Measurements from ENCODE around the gene CLNS1A.
"Not testable (repeated sequence)": the region's sequence is repeated elsewhere in the genome, so short reads cannot be mapped to it uniquely, and the experiment has no call there.

The CLNS1A gene

GRCh38 chr11:77654770-77655434, 17.3 kb upstream of the CLNS1A start:
- Histone ChIP-seq H3K27ac (ENCODE audit: low read depth, low read length) (no peak overlapping the region), H3K4me1 (ENCODE audit: insufficient read depth, low read length) (no peaks in the 10 kb centered on the region), H3K27me3 (ENCODE audit: control insufficient read depth in 1 of 2, insufficient read depth in 2 of 2, low read length in 2 of 2) (no peaks in the 10 kb centered on the region), H3K36me3 (ENCODE audit: insufficient read depth, low read length) (no peaks in the 10 kb centered on the region), H3K4me3 (ENCODE audit: low read depth in 1 of 2, low read length in 2 of 2) (no peak overlapping the region), H3K9ac (ENCODE audit: low read length) (no peak overlapping the region), H3K9me3 (ENCODE audit: low read length) (no peaks in the 10 kb centered on the region)

- Histone ChIP-seq H3K4me3 (ENCODE audit: low read depth in 1 of 2, low read length in 2 of 2) (no peak overlapping the region), H3K36me3 (ENCODE audit: insufficient read depth, low read length) (no peaks in the 10 kb centered on the region), H3K9me3 (ENCODE audit: low read length) (no peaks in the 10 kb centered on the region), H3K27me3 (ENCODE audit: control insufficient read depth in 1 of 2, insufficient read depth in 2 of 2, low read length in 2 of 2) (no peaks in the 10 kb centered on the region), H3K9ac (ENCODE audit: low read length) (no peak overlapping the region), H3K27ac (ENCODE audit: low read depth, low read length) (no peak overlapping the region), H3K4me1 (ENCODE audit: insufficient read depth, low read length) (no peaks in the 10 kb centered on the region)
Measured at GRCh38 chr11:77650123-77650522, 12.5 kb upstream of the CLNS1A start.

- Histone ChIP-seq H3K27ac (ENCODE audit: low read depth, low read length) (no peak overlapping the region), H3K27me3 (ENCODE audit: control insufficient read depth in 1 of 2, insufficient read depth in 2 of 2, low read length in 2 of 2) (no peaks in the 10 kb centered on the region), H3K9ac (ENCODE audit: low read length) (no peak overlapping the region), H3K4me3 (ENCODE audit: low read depth in 1 of 2, low read length in 2 of 2) (no peak overlapping the region), H3K36me3 (ENCODE audit: insufficient read depth, low read length) (no peaks in the 10 kb centered on the region), H3K9me3 (ENCODE audit: low read length) (no peaks in the 10 kb centered on the region), H3K4me1 (ENCODE audit: insufficient read depth, low read length) (no peaks in the 10 kb centered on the region)
Measured at GRCh38 chr11:77647654-77648305, 10.2 kb upstream of the CLNS1A start.

- H3K4me1 ChIP-seq (ENCODE audit: insufficient read depth, low read length) = no peaks in the 10 kb centered on the region
- no peak overlapping the region for H3K4me3 ChIP-seq (ENCODE audit: low read depth in 1 of 2, low read length in 2 of 2)
- no peaks in the 10 kb centered on the region for H3K9me3 ChIP-seq (ENCODE audit: low read length)
- H3K27me3 ChIP-seq (ENCODE audit: control insufficient read depth in 1 of 2, insufficient read depth in 2 of 2, low read length in 2 of 2) = no peaks in the 10 kb centered on the region
- no peak overlapping the region for H3K9ac ChIP-seq (ENCODE audit: low read length)
- no peak overlapping the region for H3K27ac ChIP-seq (ENCODE audit: low read depth, low read length)
- H3K36me3 ChIP-seq (ENCODE audit: insufficient read depth, low read length) = no peaks in the 10 kb centered on the region
Measured at GRCh38 chr11:77644887-77645286, 7.3 kb upstream of the CLNS1A start.

- H3K4me1 ChIP-seq (ENCODE audit: insufficient read depth, low read length) = peaks cover 5% of the 10 kb centered on the region
- no peaks in the 10 kb centered on the region for H3K27me3 ChIP-seq (ENCODE audit: control insufficient read depth in 1 of 2, insufficient read depth in 2 of 2, low read length in 2 of 2)
- no peaks in the 10 kb centered on the region for H3K9me3 ChIP-seq (ENCODE audit: low read length)
- H3K27ac ChIP-seq (ENCODE audit: low read depth, low read length) = no peak overlapping the region
- no peak overlapping the region for H3K9ac ChIP-seq (ENCODE audit: low read length)
- no peaks in the 10 kb centered on the region for H3K36me3 ChIP-seq (ENCODE audit: insufficient read depth, low read length)
- no peak overlapping the region for H3K4me3 ChIP-seq (ENCODE audit: low read depth in 1 of 2, low read length in 2 of 2)
Measured at GRCh38 chr11:77642228-77642627, 4.6 kb upstream of the CLNS1A start.

- Histone ChIP-seq H3K4me3 (ENCODE audit: low read depth in 1 of 2, low read length in 2 of 2) (peak overlapping the region; percentile 93 to 96), H3K27me3 (ENCODE audit: control insufficient read depth in 1 of 2, insufficient read depth in 2 of 2, low read length in 2 of 2) (no peaks in the 10 kb centered on the region), H3K27ac (ENCODE audit: low read depth, low read length) (no peak overlapping the region), H3K36me3 (ENCODE audit: insufficient read depth, low read length) (no peaks in the 10 kb centered on the region), H3K9me3 (ENCODE audit: low read length) (no peaks in the 10 kb centered on the region), H3K4me1 (ENCODE audit: insufficient read depth, low read length) (peaks cover 18% of the 10 kb centered on the region), H3K9ac (ENCODE audit: low read length) (peak overlapping the region; percentile 53)
Measured at GRCh38 chr11:77636731-77637344, 756 bp downstream of the CLNS1A start.

- not testable (repeated sequence) for H3K36me3 ChIP-seq (ENCODE audit: insufficient read depth, low read length); H3K27me3 ChIP-seq (ENCODE audit: control insufficient read depth in 1 of 2, insufficient read depth in 2 of 2, low read length in 2 of 2); H3K27ac ChIP-seq (ENCODE audit: low read depth, low read length); H3K4me3 ChIP-seq (ENCODE audit: low read depth in 1 of 2, low read length in 2 of 2); H3K9ac ChIP-seq (ENCODE audit: low read length); H3K9me3 ChIP-seq (ENCODE audit: low read length)
- H3K4me1 ChIP-seq (ENCODE audit: insufficient read depth, low read length) = peaks cover 18% of the 10 kb centered on the region
Measured at GRCh38 chr11:77633926-77634325, 3.7 kb downstream of the CLNS1A start.

- Histone ChIP-seq H3K9me3 (ENCODE audit: low read length) (no peaks in the 10 kb centered on the region), H3K27me3 (ENCODE audit: control insufficient read depth in 1 of 2, insufficient read depth in 2 of 2, low read length in 2 of 2) (no peaks in the 10 kb centered on the region), H3K36me3 (ENCODE audit: insufficient read depth, low read length) (peaks cover 10% of the 10 kb centered on the region), H3K27ac (ENCODE audit: low read depth, low read length) (no peak overlapping the region), H3K9ac (ENCODE audit: low read length) (no peak overlapping the region), H3K4me1 (ENCODE audit: insufficient read depth, low read length) (no peaks in the 10 kb centered on the region), H3K4me3 (ENCODE audit: low read depth in 1 of 2, low read length in 2 of 2) (no peak overlapping the region)
Measured at GRCh38 chr11:77630157-77630710, 7.4 kb downstream of the CLNS1A start.

- Histone ChIP-seq H3K27ac (ENCODE audit: low read depth, low read length) (no peak overlapping the region), H3K9ac (ENCODE audit: low read length) (no peak overlapping the region), H3K4me1 (ENCODE audit: insufficient read depth, low read length) (no peaks in the 10 kb centered on the region), H3K27me3 (ENCODE audit: control insufficient read depth in 1 of 2, insufficient read depth in 2 of 2, low read length in 2 of 2) (no peaks in the 10 kb centered on the region), H3K36me3 (ENCODE audit: insufficient read depth, low read length) (peaks cover 36% of the 10 kb centered on the region), H3K4me3 (ENCODE audit: low read depth in 1 of 2, low read length in 2 of 2) (no peak overlapping the region), H3K9me3 (ENCODE audit: low read length) (no peaks in the 10 kb centered on the region)
Measured at GRCh38 chr11:77619576-77620198, 17.9 kb downstream of the CLNS1A start.

- Histone ChIP-seq H3K9me3 (ENCODE audit: low read length) (no peaks in the 10 kb centered on the region), H3K4me3 (ENCODE audit: low read depth in 1 of 2, low read length in 2 of 2) (no peak overlapping the region), H3K4me1 (ENCODE audit: insufficient read depth, low read length) (no peaks in the 10 kb centered on the region), H3K36me3 (ENCODE audit: insufficient read depth, low read length) (peaks cover 33% of the 10 kb centered on the region), H3K27ac (ENCODE audit: low read depth, low read length) (no peak overlapping the region), H3K9ac (ENCODE audit: low read length) (no peak overlapping the region), H3K27me3 (ENCODE audit: control insufficient read depth in 1 of 2, insufficient read depth in 2 of 2, low read length in 2 of 2) (no peaks in the 10 kb centered on the region)
Measured at GRCh38 chr11:77617892-77618291, 19.7 kb downstream of the CLNS1A start.

- Histone ChIP-seq H3K27me3 (ENCODE audit: control insufficient read depth in 1 of 2, insufficient read depth in 2 of 2, low read length in 2 of 2) (no peaks in the 10 kb centered on the region), H3K4me1 (ENCODE audit: insufficient read depth, low read length) (no peaks in the 10 kb centered on the region), H3K9me3 (ENCODE audit: low read length) (no peaks in the 10 kb centered on the region), H3K36me3 (ENCODE audit: insufficient read depth, low read length) (peaks cover 32% of the 10 kb centered on the region), H3K9ac (ENCODE audit: low read length) (no peak overlapping the region), H3K27ac (ENCODE audit: low read depth, low read length) (no peak overlapping the region), H3K4me3 (ENCODE audit: low read depth in 1 of 2, low read length in 2 of 2) (no peak overlapping the region)
Measured at GRCh38 chr11:77611921-77612320, 25.7 kb downstream of the CLNS1A start.

Measured in muscle layer of colon (tissue), 2 donors.